H9 (cell line): ENCODE measurements around the gene CRK. TPM values are rescaled to one million over a fixed set of nuclear protein-coding genes. Genes with fewer than 3 reads are reported as not detected.
A peak's percentile ranks its signal among the peaks of the same experiment; 100 is the strongest.

Experiments used
- DNase-seq: peaks from one replicate; pipeline ENCODE4 v3.0.0-alpha.2; 2017
- H2AFZ ChIP-seq: one replicate; pipeline ENCODE4 v1.6.1; 2013; ENCODE audit warnings: mild to moderate bottlenecking, low read length, control low read depth, moderate library complexity
- H2AK5ac ChIP-seq: 2 replicates; pipeline ENCODE4 v1.6.1; 2013; ENCODE audit warnings: low read length, control low read depth, mixed read lengths; ENCODE audit not compliant: insufficient read length
- H2BK120ac ChIP-seq: one replicate; pipeline ENCODE4 v1.6.1; 2013; ENCODE audit warnings: low read depth, mild to moderate bottlenecking, low read length, control low read depth, inconsistent platforms; ENCODE audit not compliant: poor library complexity, severe bottlenecking
- H2BK12ac ChIP-seq: 2 replicates; pipeline ENCODE4 v1.6.1; 2013; ENCODE audit warnings: low read length, control low read depth, mixed read lengths, low read depth; ENCODE audit not compliant: insufficient read length
- H2BK15ac ChIP-seq: 2 replicates; pipeline ENCODE4 v1.6.1; 2013; ENCODE audit warnings: low read depth, low read length, control low read depth
- H2BK20ac ChIP-seq: one replicate; pipeline ENCODE4 v1.6.1; 2013; ENCODE audit warnings: low read depth, mild to moderate bottlenecking, low read length, control low read depth, inconsistent platforms; ENCODE audit not compliant: poor library complexity, severe bottlenecking
- H2BK5ac ChIP-seq: 2 replicates; pipeline ENCODE4 v1.6.1; 2013; ENCODE audit warnings: low read length, control low read depth, mixed read lengths; ENCODE audit not compliant: insufficient read length
- H3K14ac ChIP-seq: 2 replicates; pipeline ENCODE4 v1.6.1; 2013; ENCODE audit warnings: low read length, control low read depth; ENCODE audit not compliant: insufficient read depth
- H3K18ac ChIP-seq: 2 replicates; pipeline ENCODE4 v1.6.1; 2013; ENCODE audit warnings: low read depth, mild to moderate bottlenecking, mixed read lengths, low read length, control low read depth; ENCODE audit not compliant: insufficient read length
- H3K23ac ChIP-seq: 2 replicates; pipeline ENCODE4 v1.6.1; 2013; ENCODE audit warnings: low read length, control low read depth, mixed read lengths, low read depth; ENCODE audit not compliant: insufficient read length
- H3K23me2 ChIP-seq: 2 replicates; pipeline ENCODE4 v1.6.1; 2013; ENCODE audit warnings: low read depth, mild to moderate bottlenecking, mixed read lengths, low read length, control low read depth; ENCODE audit not compliant: insufficient read length, poor library complexity, severe bottlenecking
- H3K27ac ChIP-seq: 2 replicates; pipeline ENCODE4 v1.5.1; 2013; ENCODE audit warnings: low read length, control low read depth, mixed read lengths, low read depth; ENCODE audit not compliant: insufficient read length
- H3K27me3 ChIP-seq: 2 replicates; pipeline ENCODE4 v1.6.1; 2013; ENCODE audit warnings: low read length, control low read depth, inconsistent platforms; ENCODE audit not compliant: insufficient read depth
- H3K4ac ChIP-seq: 2 replicates; pipeline ENCODE4 v1.6.1; 2013; ENCODE audit warnings: low read depth, mild to moderate bottlenecking, control low read depth, inconsistent platforms, low read length, moderate library complexity
- H3K4me1 ChIP-seq: 2 replicates; pipeline ENCODE4 v1.6.1; 2013; ENCODE audit warnings: low read length, control low read depth, inconsistent platforms; ENCODE audit not compliant: insufficient read depth
- H3K4me2 ChIP-seq: 2 replicates; pipeline ENCODE4 v1.6.1; 2013; ENCODE audit warnings: low read length, control low read depth, mixed read lengths; ENCODE audit not compliant: insufficient read length, insufficient read depth
- H3K56ac ChIP-seq: 2 replicates; pipeline ENCODE4 v1.6.1; 2013; ENCODE audit warnings: low read depth, mild to moderate bottlenecking, mixed read lengths, low read length, control low read depth; ENCODE audit not compliant: insufficient read length
- H3K79me1 ChIP-seq: 2 replicates; pipeline ENCODE4 v1.6.1; 2013; ENCODE audit warnings: low read depth, mild to moderate bottlenecking, moderate library complexity, low read length, control low read depth, inconsistent platforms; ENCODE audit not compliant: insufficient read depth, poor library complexity, severe bottlenecking
- H3K79me2 ChIP-seq: 2 replicates; pipeline ENCODE4 v1.6.1; 2013; ENCODE audit warnings: low read length, control low read depth, inconsistent platforms; ENCODE audit not compliant: insufficient read depth
- H3K9ac ChIP-seq: 2 replicates; pipeline ENCODE4 v1.6.1; 2013; ENCODE audit warnings: low read length, control low read depth, mixed read lengths; ENCODE audit not compliant: insufficient read length; ENCODE audit errors: extremely low read depth
- H3K9me3 ChIP-seq: one replicate; pipeline ENCODE4 v1.6.1; 2013; ENCODE audit warnings: low read depth, low read length, inconsistent platforms; ENCODE audit not compliant: control insufficient read depth
- H3T11ph ChIP-seq: one replicate; pipeline ENCODE4 v1.6.1; 2013; ENCODE audit warnings: mild to moderate bottlenecking, low read length, control low read depth, inconsistent platforms
- H4K20me1 ChIP-seq: one replicate; pipeline ENCODE4 v1.6.1; 2013; ENCODE audit not compliant: control insufficient read depth, insufficient read length, insufficient read depth
- H4K5ac ChIP-seq: 2 replicates; pipeline ENCODE4 v1.6.1; 2013; ENCODE audit warnings: low read depth, mild to moderate bottlenecking, mixed read lengths, low read length, control low read depth; ENCODE audit not compliant: insufficient read length
- H4K8ac ChIP-seq: replicated peaks from 2 replicates; pipeline ENCODE4 v1.6.1; 2013; ENCODE audit warnings: low read length, control low read depth, mixed read lengths, low read depth; ENCODE audit not compliant: insufficient read length
- H4K91ac ChIP-seq: 2 replicates; pipeline ENCODE4 v1.6.1; 2013; ENCODE audit warnings: low read depth, mild to moderate bottlenecking, moderate library complexity, mixed read lengths, low read length, control low read depth; ENCODE audit not compliant: insufficient read length
- H3K27ac Mint-ChIP-seq, 3 experiments: 2 replicates in 2 of 3; 3 replicates in 1 of 3; pipeline ENCODE4 v1.8.0; 2020 to 2021; ENCODE audit warnings: mixed read lengths in 3 of 3, mild to moderate bottlenecking in 1 of 3, moderate library complexity in 1 of 3
- H3K27me3 Mint-ChIP-seq: 2 replicates; pipeline ENCODE4 v1.8.0; 2021; ENCODE audit warnings: low read depth, mild to moderate bottlenecking, moderate library complexity, mixed read lengths
- H3K36me3 Mint-ChIP-seq, 3 experiments: 2 replicates in 2 of 3; 3 replicates in 1 of 3; pipeline ENCODE4 v1.8.0; 2020 to 2021; ENCODE audit warnings: low read depth in 3 of 3, mixed read lengths in 3 of 3; ENCODE audit not compliant: insufficient read depth in 1 of 3
- H3K4me1 Mint-ChIP-seq, 2 experiments: 2 replicates each; pipeline ENCODE4 v1.8.0; 2020; ENCODE audit warnings: mixed read lengths in 2 of 2
- H3K4me3 Mint-ChIP-seq, 2 experiments: 2 replicates in 1 of 2; 3 replicates in 1 of 2; pipeline ENCODE4 v1.8.0; 2020 to 2021; ENCODE audit warnings: mild to moderate bottlenecking in 2 of 2, mixed read lengths in 2 of 2, moderate library complexity in 1 of 2
- H3K9me3 Mint-ChIP-seq, 2 experiments: 2 replicates in 1 of 2; 3 replicates in 1 of 2; pipeline ENCODE4 v1.8.0; 2020; ENCODE audit warnings: mild to moderate bottlenecking in 2 of 2, mixed read lengths in 2 of 2, moderate library complexity in 1 of 2
- WGBS: extraction: QIAGEN DNeasy Blood & Tissue Kit; methylation state at CpG from one replicate; pipeline ENCODE4 v1.1.7; 2013; ENCODE audit warnings: missing lambda C conversion rate, low lambda C conversion rate, mixed read lengths; ENCODE audit not compliant: insufficient read length; ENCODE audit errors: extremely low coverage; 5-methylcytosine and 5-hydroxymethylcytosine counted together
- total RNA-seq: library from RNA; stranded (reverse); gene quantifications from 2 replicates; pipeline ENCODE4 v1.2.1, GENCODE V29; 2021
- TF ChIP-seq, protein P1 (sequence below): fragments of 200-600 bp; sonication (generic); conservative IDR thresholded peaks from 3 replicates; pipeline ENCODE4 v1.8.0; 2021; ENCODE audit warnings: antibody characterized with exemption, mild to moderate bottlenecking

Gene CRK
- total RNA-seq, 1 experiment from 2014 or later = 58.9 TPM

- H3K4me3 Mint-ChIP-seq = no peak overlapping the region
- peaks cover 33 to 48% of the 10 kb centered on the region in 2 experiments for H3K4me1 Mint-ChIP-seq
- H3K79me1 ChIP-seq = peaks cover 4% of the 10 kb centered on the region
These were observed 81.4 kb downstream of the CRK start for GRCh38 chr17:1374431-1375177.

More at GRCh38 chr17:1374431-1375177, 81.4 kb downstream of the CRK start:
- WGBS = no CpG with 5 or more reads among the region's 10 CpGs
- Histone ChIP-seq H2BK15ac (no peak overlapping the region), H3K79me2 (peaks cover 90% of the 10 kb centered on the region), H4K5ac (no peak overlapping the region), H3K4ac (no peak overlapping the region), H3T11ph (no peak overlapping the region), H4K20me1 (no peaks in the 10 kb centered on the region), H3K23ac (no peak overlapping the region), H3K4me1 (no peaks in the 10 kb centered on the region; the same call in 1 of the 2 replicates), H3K56ac (no peak overlapping the region), H4K91ac (no peak overlapping the region), H3K27ac (no peak overlapping the region), H3K4me2 (no peak overlapping the region), H3K9ac (no peak overlapping the region), H3K18ac (no peak overlapping the region), H2BK20ac (no peak overlapping the region), H2AFZ (no peak overlapping the region), H4K8ac (no peak overlapping the region), H2BK5ac (no peak overlapping the region), H3K27me3 (no peaks in the 10 kb centered on the region), H2BK120ac (no peak overlapping the region), H2AK5ac (no peak overlapping the region), H3K23me2 (no peaks in the 10 kb centered on the region), H3K9me3 (no peaks in the 10 kb centered on the region), H3K14ac (no peak overlapping the region), H2BK12ac (no peak overlapping the region)
- Mint-ChIP-seq H3K27ac (peak overlapping the region in 1 of 3 experiments; percentile 66; a peak in 3 of 7 replicates), H3K9me3 (no peaks in the 10 kb centered on the region), H3K27me3 (no peaks in the 10 kb centered on the region), H3K36me3 (peaks cover 3 to 33% (median 31%) of the 10 kb centered on the region in 3 experiments; a peak in 6 of 7 replicates)
- DNase-seq = no peak
- TF ChIP-seq, protein P1, sequence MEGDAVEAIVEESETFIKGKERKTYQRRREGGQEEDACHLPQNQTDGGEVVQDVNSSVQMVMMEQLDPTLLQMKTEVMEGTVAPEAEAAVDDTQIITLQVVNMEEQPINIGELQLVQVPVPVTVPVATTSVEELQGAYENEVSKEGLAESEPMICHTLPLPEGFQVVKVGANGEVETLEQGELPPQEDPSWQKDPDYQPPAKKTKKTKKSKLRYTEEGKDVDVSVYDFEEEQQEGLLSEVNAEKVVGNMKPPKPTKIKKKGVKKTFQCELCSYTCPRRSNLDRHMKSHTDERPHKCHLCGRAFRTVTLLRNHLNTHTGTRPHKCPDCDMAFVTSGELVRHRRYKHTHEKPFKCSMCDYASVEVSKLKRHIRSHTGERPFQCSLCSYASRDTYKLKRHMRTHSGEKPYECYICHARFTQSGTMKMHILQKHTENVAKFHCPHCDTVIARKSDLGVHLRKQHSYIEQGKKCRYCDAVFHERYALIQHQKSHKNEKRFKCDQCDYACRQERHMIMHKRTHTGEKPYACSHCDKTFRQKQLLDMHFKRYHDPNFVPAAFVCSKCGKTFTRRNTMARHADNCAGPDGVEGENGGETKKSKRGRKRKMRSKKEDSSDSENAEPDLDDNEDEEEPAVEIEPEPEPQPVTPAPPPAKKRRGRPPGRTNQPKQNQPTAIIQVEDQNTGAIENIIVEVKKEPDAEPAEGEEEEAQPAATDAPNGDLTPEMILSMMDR = no peak
